ENCODE measurements around the gene GNG3. TPM values are rescaled to one million over a fixed set of nuclear protein-coding genes. Genes with fewer than 3 reads are reported as not detected.

The GNG3 gene
- total and polyA plus RNA-seq, 2 of the 8 experiments (the other 6 are each of a cell fraction or from before 2014, with no cell fraction given): 4.9 to 12.1 TPM

GRCh38 chr11:62725646-62726045 lies 18.2 kb downstream of the GNG3 start (continued):
- no peak for TF ChIP-seq CHD7 (IDR thresholded peaks at IDR 0.05; ENCODE audit: insufficient replicate concordance, low read length)
- no peak for TF ChIP-seq JUND (IDR thresholded peaks at IDR 0.05; ENCODE audit: low read length)
- no peak for TF ChIP-seq CEBPB (IDR thresholded peaks at IDR 0.05; ENCODE audit: low read depth, low read length)
- TF ChIP-seq TAF1 (IDR thresholded peaks at IDR 0.05; ENCODE audit: low read depth, low read length): no peak
- no peak for TF ChIP-seq POLR2AphosphoS5 (IDR thresholded peaks at IDR 0.05; ENCODE audit: low read depth, low read length)
- TF ChIP-seq KDM4A (IDR thresholded peaks at IDR 0.05; ENCODE audit: low read depth, low read length, severe bottlenecking): no peak
- TF ChIP-seq MAX (IDR thresholded peaks at IDR 0.05): no peak
- no peak for TF ChIP-seq CHD2 (IDR thresholded peaks at IDR 0.05; ENCODE audit: low read length)
- no peak for TF ChIP-seq HDAC2 (IDR thresholded peaks at IDR 0.05; ENCODE audit: borderline replicate concordance in 1 of 2, low read depth in 2 of 2, low read length in 2 of 2)
- TF ChIP-seq SP2 (IDR thresholded peaks at IDR 0.05; ENCODE audit: low read length): no peak
- TF ChIP-seq ATF2 (IDR thresholded peaks at IDR 0.05; ENCODE audit: low read length): no peak
